NCI-H1417 (cell line): ENCODE measurements around the gene HMGN4.
A peak's percentile ranks its signal among the peaks of the same experiment; 100 is the strongest.
"Not testable (repeated sequence)": the region's sequence is repeated elsewhere in the genome, so short reads cannot be mapped to it uniquely, and the experiment has no call there.

Source experiments
- DNase-seq, 3 experiments: peaks; one replicate each; lab custom pipeline; 2025; lab: John Stamatoyannopoulos, UW

HMGN4 gene

DNA sequence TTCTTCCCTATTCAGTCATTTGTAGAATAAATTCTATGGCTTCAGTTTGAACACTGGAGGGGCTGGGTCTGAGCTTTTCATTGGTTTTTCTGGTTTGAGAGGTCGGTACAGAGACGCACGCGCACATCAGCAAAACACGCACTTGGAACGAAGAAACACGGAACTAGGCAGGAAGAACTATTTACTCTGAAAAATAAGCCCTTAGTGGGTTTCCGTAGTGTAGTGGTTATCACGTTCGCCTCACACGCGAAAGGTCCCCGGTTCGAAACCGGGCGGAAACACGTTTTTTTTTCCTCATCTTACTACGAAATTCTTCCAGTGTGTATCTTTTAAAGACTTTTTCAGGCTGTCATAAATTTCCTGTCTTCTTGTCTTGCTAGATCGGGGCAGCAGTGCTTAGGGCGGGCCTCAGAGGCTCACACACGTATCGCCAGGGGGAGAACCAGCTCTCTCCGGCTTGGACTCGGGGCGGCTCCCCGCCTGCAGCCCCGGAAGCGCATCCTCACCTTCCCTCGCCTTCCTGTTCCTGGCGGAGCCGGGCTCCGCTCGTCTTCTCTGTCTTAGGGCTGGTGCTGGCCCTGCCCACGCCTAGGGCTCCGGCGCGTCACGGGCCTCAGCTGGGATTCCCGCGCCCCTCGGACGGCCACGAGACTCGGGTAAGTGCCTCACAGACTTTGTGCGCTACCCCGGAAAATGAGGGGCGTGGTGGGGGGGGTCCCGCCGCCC, at the start of gene HMGN4:
TSS of gene HMGN4 (plus strand) at position 521 of the 726 bp plus-strand sequence. CDS start 6,841 bp downstream, outside the sequence.
- DNase-seq: peak; percentile 87 to 97 (median 89)

DNA sequence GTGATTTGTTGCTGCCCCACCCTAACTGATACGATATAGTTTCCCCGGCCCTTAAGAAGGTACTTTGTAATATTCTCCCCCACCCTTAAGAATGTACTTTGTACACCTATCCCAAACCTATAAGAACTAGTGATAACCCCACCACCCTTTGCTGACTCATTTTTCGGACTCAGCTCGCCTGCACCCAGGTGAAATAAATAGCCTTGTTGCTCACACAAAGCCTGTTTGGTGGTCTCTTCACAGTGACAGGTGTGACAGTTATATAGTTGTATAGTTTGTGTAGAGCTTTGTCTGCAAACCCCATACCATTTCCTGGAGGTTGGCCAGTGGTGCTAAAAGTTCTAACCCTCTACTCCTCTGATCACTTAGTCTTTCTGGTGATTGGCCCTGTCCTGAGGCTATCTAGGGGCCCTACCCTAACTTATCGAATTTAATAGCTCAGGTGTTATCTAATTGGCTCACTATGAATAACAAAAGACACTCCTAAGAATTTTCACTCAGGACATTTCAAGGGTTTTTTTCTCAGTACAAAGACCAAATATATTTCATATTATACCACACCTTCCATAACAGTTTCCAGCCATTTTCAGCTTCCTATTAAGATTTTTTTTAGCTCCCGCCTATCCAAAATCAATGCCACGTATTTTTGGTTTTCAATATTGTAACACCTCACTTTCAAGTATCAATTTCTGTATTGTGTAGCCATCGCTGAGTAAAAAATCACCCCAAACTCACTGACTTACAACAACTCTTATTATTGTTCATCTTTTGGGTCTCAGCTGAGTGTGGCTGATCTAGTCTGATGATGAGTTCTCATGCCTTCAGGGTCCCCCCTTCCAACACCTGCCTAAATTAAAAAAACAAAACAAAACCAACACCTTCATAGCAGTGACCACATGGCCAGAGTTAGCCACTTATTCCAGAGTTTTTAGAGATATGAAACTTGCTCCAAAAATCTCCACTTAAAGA, 47.9 kb upstream of the HMGN4 start:
- no peak for DNase-seq

DNA sequence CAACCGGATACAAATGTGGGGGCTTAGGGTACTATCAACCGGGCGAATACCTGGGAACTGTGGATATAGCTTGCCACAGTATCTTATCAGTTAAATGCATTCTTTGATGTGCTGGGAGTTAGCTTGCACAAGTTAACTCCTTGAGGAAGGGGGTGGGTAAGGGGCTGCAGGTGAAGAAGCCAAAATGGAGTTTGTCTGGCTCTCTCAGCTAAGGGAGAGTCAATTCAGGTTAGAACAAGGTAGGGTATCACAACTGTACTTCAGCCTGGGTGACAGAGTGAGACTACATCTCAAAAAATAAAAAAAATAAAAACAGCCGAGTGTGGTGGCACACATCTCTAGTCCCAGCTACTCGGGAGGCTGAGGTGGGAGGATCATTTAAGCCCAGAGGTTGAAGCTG, 46.6 kb upstream of the HMGN4 start:
- DNase-seq: no peak

DNA sequence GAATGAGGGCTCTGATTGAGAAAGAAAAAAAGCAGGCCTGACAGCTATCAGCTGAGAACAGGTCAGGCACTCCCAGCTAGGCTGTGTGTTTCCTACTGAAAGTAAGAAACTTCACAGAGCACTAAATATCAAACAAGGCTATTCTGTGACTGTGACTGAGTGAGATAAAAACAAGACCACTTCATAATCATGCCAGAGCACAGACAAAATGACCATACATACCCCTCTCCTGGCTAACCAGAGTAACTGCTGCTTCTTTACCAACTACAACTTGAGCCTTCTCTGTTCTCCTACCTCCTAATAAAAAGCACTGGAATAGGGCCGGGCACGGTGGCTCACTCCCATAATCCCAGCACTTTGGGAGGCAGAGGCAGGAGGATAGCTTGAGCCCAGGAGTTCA, 44.9 kb upstream of the HMGN4 start:
- no peak for DNase-seq

DNA sequence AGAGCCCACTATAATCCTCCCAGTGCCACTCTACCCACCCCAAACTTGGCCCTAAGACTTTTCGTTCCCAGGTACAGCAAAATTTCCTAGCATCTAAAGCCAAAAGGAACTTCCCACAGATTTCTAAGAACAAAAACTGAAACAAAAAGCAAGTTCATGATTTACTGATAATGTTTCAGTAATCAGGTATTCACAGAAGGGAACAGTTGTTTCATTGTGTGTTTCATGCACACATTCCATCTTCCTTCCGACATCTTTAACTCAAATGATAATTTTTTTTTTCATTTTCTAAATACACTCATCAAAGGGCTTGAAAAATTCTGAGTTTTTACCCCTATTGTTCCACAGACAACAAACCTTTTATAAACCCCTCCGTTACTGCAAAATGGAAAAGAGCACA, 44.0 kb upstream of the HMGN4 start:
- DNase-seq: no peak

DNA sequence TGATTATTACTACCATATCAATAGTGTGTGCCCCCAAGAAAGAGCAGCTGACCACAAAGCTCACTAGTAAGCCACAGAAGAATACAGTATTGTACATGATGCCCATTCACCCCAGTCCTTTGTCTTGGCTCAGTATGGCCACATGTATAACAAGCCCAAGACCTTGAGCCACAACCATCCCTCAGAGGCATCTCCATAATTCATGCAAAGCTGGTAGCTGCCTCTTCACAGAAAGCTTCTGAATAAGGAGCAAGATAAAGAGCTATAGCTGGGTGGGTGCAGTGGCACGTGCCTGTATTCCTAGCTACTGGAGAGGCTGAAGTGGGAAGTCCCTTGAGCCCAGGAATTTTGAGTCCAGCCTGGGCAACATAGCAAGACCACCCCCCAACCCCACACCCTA, 42.9 kb upstream of the HMGN4 start:
- DNase-seq: no peak

DNA sequence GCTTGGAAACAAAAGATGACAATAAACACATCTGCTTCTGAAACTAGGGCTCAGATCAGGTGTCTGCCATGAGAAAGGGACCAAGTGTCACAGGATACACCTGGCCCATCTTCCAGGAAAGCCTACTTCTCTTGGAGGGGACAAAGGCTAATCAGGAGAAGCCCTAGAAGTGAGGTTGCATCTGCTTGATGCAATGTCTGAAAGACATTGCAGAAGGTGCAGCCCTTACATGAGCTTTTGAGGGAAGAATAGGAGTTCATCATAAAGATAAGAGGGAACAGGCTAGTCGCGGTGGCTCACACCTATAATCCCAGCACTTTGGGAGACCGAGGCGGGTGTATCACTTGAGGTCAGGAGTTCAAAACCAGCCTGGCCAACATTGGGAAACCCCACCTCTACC, 40.6 kb upstream of the HMGN4 start:
- no peak for DNase-seq

DNA sequence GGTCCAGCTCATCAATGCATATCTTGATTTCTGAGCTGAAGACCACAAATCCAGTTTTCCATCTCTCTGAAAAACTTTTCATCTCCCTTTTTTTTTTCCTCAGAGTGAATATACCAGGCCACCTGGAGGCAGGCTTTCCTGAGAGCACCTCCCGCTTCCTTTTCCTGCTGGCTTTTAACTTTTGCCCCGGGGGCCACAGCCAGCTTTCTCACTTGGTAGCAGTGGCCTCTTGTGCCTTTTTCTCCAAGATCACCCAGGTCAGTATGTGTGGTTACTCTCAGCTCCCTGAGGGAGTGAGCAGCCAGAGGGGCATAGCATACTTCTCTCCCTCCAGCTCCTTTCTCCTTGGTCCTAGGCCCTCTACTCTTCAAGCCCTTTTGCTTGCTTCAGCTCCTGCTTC, 38.1 kb upstream of the HMGN4 start, which contains the start of gene BTN1A1:
TSS of gene BTN1A1 (plus strand) at position 202 of the 400 bp plus-strand sequence. CDS start 984 bp downstream, outside the sequence.
- no peak for DNase-seq

DNA sequence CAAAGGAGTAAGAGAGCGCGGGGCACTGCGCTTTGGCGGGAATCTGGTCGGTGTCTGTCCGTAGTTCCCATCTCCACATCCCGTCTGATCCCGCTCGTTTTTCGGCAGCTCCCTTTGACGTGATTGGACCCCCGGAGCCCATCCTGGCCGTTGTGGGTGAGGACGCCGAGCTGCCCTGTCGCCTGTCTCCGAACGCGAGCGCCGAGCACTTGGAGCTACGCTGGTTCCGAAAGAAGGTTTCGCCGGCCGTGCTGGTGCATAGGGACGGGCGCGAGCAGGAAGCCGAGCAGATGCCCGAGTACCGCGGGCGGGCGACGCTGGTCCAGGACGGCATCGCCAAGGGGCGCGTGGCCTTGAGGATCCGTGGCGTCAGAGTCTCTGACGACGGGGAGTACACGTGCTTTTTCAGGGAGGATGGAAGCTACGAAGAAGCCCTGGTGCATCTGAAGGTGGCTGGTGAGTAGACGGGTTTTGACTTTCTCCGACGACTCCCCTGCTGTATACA, 36.6 kb upstream of the HMGN4 start:
- no peak for DNase-seq

DNA sequence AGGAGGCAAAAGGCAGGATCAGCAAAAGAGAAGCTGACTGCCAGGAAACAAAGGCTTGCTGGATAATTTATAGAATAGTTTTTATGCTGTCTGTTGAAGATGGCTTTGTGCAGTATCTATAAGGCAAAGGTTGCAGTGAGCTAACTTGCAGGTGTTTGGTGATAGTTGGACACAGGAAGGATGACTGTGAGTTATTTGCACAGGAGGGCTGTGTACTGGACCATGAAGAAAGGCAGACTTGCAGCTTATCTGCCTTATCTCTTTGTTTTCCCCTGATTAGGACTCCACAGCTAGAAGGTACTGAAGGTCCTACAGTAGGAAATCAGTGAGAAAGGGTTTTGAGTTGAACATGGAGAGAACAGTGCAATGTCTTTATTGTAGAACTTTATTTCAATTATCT, 36.0 kb upstream of the HMGN4 start:
- no peak for DNase-seq

DNA sequence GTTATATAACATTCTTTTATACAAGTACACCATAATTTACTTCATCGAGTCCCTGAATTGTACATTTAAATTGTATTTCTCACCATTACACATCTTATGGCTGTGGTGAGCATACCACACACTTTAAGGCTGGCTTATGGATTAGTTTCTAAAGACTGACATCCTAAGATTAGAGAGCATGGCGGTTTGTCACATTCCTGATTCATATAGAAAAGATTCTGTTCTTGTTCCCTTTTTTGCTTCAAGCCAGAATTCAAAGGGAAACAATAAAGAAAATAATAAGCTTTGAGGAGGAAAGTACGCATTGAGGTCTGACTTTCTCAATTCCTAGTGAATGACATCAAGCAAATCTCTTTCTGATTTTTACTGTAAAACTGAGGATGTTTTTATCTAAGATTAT, 35.5 kb upstream of the HMGN4 start:
- no peak for DNase-seq

DNA sequence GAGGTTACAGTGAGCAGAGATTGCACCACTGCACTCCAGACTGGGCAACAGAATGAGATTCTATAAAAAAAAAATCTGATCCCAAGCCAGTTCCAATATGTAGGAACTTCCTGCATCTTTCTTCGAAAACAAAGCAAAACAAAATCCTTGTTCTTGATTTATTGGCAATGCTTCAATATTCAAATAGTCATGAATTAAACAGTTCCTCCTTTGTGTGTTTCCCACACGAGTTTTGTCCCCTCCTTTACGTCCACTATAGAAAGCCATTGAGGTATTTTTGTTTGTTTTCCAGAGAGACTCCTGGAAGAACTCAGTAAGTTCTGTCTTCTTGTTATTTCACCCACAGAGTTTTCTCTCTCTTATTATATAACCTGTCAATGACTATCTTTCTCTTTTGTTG, 30.5 kb upstream of the HMGN4 start:
- no peak for DNase-seq

DNA sequence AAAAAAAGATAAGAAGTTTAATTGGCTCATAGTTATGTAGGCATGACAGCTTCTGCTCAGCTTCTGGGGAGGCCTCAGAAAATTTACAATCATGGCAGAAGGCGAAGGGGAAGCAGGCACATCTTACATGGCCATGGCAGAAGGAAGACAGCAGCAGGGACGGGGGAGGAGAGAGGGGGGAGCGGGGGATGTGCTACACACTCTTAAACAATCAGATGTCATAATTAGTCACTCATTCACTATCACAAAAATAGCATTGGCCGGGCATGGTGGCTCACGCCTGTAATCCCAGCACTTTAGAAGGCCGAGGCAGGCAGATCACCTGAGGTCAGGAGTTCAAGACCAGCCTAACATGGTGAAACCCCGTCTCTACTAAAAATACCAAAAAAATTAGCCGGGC, 27.1 kb upstream of the HMGN4 start:
- not testable (repeated sequence) for DNase-seq

DNA sequence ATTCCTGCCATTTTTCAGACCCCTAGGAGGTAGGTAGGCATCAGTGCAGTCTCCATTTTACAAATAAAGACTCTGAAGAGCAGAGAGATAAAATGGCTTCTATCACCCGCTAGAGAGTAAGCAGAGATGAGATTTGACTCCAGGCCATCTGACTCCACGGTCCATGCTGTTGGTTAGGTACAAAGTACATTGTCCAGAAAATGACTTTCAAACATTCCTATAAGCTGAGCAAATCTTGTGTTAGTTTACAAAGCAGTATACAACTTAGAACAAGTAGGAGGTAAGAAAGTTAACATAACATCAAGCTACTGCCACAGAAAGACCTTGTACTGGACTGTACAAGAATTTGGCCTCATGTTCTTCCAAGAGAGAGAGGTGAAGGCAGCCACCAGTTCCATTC, 23.2 kb upstream of the HMGN4 start:
- no peak for DNase-seq

DNA sequence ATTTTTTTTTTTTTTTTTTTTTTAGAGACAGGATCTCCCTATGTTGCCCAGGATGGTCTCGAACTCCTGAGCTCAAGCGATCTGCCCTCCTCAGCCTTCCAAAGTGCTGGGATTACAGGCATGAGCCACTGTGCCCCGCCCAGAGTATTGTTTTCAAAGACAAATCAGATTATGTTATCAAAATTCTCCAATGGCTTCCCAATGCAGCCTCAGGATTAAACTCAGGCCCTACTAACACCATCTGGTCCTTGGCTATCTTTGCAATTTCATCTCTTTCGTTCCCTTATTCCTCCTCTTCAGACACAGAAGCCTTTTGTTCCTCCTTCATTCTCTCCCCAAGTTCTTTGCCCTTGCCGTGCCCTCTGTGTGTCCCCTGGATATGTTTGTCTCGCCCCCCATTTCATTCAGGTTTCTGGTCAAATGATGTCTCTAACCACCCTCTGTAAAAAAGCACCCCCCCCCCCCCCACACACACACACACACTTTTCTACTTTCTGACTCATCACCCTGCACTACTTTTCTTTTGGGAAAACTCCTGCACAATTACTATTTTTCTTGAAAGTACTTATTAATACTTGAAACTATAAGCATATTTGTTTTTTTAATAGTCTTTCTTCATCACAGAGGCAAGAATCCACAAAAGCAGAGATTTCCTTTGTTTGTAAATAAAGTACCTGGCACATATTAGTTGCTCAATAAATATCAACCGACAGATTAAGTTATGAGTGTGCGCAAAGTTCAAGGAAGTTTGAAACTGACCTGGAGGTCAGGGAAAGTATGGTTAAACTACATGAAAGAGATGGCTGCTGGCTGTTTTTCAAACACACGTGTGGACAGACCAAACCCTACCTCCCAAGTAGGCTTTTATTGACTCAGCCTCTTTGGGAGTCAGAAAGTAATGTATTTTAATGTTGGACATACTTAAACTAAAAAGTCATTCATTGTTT, 21.4 kb upstream of the HMGN4 start:
- DNase-seq: no peak

DNA sequence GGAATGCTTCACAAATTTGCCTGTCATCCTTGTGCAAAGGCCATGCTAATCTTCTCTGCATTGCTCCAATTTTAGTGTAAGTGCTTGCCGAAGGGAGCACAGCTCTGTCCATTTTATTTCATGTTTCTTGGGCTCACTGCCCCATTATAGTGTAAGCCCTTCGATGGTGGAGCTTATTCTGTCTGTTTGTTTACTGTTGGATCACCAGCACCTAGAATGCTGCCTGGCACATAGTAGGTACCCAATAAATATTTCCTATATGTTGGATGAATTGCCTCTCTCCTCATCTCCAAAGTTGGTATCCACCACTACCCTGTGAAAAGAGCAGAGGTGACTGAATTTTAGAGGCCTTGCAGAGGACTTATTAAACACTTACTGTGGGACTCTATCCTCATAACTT, 18.8 kb upstream of the HMGN4 start:
- DNase-seq: no peak

DNA sequence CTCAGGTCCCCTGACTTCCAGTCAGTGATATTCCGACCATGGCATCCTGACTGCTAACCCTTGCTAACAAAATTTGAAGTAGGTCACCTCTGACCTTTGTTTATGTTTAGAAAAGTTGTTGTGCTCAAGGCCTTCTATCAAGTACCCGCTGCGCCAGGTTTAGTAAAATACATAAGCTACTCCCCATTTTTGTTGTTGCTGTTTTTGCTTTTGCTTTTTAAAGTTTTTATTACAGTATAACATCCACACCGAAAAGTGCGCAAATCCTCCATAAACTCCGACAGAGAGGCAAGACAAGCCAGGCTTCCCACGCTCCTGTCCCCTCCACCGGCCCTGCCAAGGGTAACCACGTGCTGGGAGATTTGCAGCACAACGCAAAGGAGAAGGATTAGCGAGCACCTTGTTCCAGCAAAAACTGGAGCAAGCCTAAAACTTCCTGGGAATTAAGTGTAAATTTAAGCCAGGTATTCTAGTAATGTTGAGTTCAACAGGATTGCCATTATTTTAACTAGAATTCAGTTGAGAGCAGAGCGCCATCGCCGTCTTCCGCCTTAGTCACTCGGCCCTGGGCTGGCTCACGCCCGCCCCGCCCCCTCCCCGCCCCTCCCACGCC, 17.8 kb upstream of the HMGN4 start:
- peak; percentile 65 to 90 (median 73) for DNase-seq

DNA sequence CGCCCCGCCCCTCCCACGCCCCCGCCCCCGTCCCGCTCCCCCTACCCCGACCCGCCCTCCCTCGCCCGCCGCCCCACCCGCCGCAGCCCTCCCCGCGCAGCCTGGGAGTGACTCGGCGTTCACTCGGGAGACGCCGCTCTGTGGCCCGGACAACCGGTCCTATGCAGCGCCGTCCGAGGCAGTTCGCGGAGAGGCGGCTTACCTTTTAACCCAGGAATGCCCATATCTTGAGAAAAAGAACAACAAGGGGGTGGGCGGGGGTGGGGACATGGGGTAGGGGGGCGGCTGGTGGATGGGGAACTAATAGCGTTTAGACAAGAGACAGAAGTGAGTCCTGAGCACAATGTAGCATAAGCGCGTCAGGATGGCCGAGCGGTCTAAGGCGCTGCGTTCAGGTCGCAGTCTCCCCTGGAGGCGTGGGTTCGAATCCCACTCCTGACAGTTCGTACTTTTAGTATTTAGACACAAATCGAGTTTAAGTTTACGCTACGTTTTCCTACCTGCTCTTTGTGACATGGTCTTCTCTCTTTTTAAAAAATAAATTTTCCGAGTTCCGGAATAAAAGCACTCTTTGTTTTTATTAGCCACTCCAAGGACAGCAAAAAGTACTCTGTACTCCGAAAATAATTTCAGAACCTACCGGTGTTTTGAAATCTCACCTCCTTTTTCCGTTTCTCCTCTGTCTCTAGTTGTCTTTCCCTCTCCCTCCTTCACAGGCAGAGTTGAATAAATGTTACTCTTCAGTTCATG, 17.1 kb upstream of the HMGN4 start:
- peak; percentile 81 to 90 (median 87) for DNase-seq

DNA sequence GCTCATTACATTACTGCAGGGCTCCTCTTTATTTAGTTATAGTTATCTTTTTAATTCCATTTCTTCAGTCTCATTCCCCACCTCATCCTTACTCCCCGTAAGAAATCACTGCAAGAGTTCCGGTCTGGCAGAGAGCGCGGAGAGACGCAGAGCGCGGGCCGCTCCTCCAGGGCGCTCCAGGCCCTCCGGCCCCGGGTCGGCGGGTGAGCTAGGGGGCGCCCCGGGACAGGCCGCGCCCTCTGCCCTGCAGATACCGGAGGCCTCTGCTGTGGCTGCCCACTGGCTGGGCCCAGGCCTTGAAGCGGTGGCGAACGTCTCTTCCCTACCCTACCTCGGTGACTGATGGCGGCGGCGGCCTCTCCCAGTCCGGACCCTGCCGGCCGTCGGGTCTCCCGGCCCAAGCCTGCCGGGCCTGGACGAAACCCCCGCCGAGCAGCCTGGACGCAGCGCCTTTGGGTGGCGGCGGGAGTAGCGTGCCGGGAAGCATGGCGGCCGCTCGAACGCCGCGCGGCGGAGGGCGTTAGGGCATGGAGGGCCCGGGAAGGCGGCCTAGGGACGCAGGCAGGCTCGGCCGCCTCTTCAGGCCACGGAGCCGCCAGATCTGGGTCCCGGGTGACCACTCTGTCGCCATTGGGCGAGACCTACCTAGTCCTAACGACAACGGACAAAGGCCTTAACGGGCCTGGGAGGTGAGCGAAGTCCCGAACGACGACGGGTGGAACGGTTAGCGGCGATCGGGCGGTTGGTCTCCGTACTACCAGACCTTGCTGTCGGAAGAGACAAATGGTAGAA, 16.4 kb upstream of the HMGN4 start:
- DNase-seq: peak; percentile 44 to 93 (median 89)
